ENCODE data around the gene ZDHHC17. TPM values are rescaled to one million over a fixed set of nuclear protein-coding genes. Genes with fewer than 3 reads are reported as not detected.

ZDHHC17 gene
- total RNA-seq, 2 donors from 2014 or later: 14.5 to 17.2 TPM

GRCh38 chr12:76896274-76896673, 132.4 kb downstream of the ZDHHC17 start:
- no peaks in the 10 kb centered on the region for H3K27me3 ChIP-seq
- peaks cover 0 to 12% of the 10 kb centered on the region in 2 donors for H3K9me3 ChIP-seq
- no peak overlapping the region for H3K27ac ChIP-seq
- DNase-seq (ENCODE audit: low spot score): no peak
- no peak for TF ChIP-seq CTCF (IDR thresholded peaks at IDR 0.05)
- H3K4me1 ChIP-seq: no peaks in the 10 kb centered on the region
- H3K4me3 ChIP-seq: no peak overlapping the region
- H3K36me3 ChIP-seq: no peaks in the 10 kb centered on the region

DNA sequence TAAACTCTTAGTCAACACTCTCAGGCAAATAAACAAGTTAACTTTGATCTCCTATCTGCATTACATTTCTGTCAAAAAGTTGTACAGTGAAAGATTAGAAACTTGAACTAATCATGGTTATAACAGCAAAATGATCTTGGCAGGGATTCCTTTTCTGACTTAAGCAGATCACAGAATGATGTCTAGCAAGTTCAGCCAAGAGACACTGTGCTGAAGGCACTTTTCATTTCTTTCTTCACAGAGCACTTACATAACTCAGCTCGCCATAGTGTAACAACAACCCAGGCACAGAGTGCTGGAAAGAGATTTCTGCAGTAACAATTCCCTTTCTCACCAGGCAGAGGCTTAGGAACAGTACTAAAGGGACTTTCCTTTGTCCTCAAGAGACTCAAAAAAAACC, 134.5 kb downstream of the ZDHHC17 start:
- Histone ChIP-seq H3K4me3 (no peak overlapping the region), H3K4me1 (no peaks in the 10 kb centered on the region), H3K27ac (no peak overlapping the region), H3K9me3 (peaks cover 0 to 12% of the 10 kb centered on the region in 2 donors), H3K27me3 (no peaks in the 10 kb centered on the region), H3K36me3 (no peaks in the 10 kb centered on the region)
- no peak for TF ChIP-seq CTCF (IDR thresholded peaks at IDR 0.05)
- DNase-seq (ENCODE audit: low spot score): no peak

DNA sequence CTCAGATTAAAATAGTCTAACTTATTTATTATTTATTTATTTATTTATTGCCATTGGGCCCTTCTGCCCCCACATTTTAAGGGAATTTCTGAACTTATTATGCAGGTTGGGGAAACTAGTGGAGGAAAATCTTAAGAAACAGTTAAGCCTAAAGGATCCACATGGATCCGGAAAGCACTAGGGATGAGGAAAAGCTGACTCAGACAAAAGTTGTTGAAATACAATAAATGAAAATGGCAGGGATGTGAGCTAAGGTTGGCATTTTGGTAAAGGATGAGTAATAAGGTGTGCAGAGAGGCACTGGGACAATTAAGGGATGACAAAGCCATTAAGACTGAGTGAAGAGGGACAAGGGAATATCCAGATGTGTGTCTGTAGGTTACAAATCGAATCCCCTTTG, 135.6 kb downstream of the ZDHHC17 start:
- no peak for TF ChIP-seq CTCF (IDR thresholded peaks at IDR 0.05)
- DNase-seq (ENCODE audit: low spot score): no peak
- Histone ChIP-seq H3K27me3 (no peaks in the 10 kb centered on the region), H3K9me3 (peaks cover 0 to 3% of the 10 kb centered on the region in 2 donors), H3K4me1 (no peaks in the 10 kb centered on the region), H3K27ac (no peak overlapping the region), H3K36me3 (no peaks in the 10 kb centered on the region), H3K4me3 (no peak overlapping the region)

DNA sequence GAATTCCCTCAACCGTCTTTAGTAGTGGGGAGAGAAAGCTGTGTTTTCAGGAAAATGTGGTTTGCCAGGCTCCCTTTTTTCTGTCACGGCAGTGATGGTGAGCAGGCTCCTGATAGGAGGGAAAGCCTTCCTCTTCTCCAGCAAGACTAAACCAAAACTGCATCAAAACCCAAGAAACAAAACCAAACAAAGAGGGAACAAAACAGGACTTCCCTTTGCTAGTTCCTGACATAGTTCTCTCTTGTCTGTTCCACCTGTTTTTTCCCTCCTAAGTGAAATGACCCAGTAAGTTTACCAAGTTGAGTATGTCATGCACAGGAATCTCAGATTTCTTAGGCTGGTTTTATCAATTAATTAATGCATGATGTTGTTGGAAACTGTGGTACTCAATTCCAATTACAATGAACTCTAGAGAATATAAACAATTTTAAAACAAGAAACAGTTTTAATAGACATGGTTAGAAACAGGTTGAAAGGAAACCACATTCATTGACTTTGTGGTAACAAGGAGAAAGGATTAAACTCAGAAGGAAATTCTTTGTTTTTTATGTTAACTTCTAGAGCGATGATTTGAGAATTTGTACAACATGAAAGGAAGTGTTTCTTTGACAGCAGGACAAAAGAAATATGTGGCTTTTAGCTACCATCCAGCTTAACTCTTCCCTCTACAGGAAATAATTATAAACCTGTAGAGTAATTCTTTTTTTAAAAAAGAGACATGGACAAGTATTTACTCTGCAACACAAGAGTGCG, 137.9 kb downstream of the ZDHHC17 start:
- no peaks in the 10 kb centered on the region for H3K4me1 ChIP-seq
- no peak overlapping the region for H3K27ac ChIP-seq
- no peak for TF ChIP-seq CTCF (IDR thresholded peaks at IDR 0.05)
- no peaks in the 10 kb centered on the region for H3K27me3 ChIP-seq
- no peak overlapping the region for H3K4me3 ChIP-seq
- DNase-seq (ENCODE audit: low spot score): no peak
- no peaks in the 10 kb centered on the region for H3K9me3 ChIP-seq
- no peaks in the 10 kb centered on the region for H3K36me3 ChIP-seq

Other genes starting within 250 kb of the ZDHHC17 start
- gene OSBPL8, start 204.3 kb upstream of the ZDHHC17 start, total RNA-seq: 10 to 100 TPM; 19.7 to 23.7 TPM
- gene CSRP2, start 114.9 kb downstream of the ZDHHC17 start, total RNA-seq: 10 to 100 TPM in 1 of 2 donors, 1 to 10 TPM in 1; 6.4 to 11.6 TPM